MM.1S (cell line): ENCODE measurements around the gene ARFGEF2.
A peak's percentile ranks its signal among the peaks of the same experiment; 100 is the strongest.

Experiments used
- DNase-seq: peaks from one replicate; pipeline ENCODE4 v3.0.0-alpha.2; 2015
- H2AFZ ChIP-seq: fragments of 300-600 bp; sonication (generic); 2 replicates; pipeline ENCODE4 v1.6.0; 2016; ENCODE audit warnings: antibody characterized with exemption, low read length
- H3F3A ChIP-seq: fragments of 300-600 bp; sonication (generic); 2 replicates; pipeline ENCODE4 v1.6.1; 2016; ENCODE audit warnings: mild to moderate bottlenecking, antibody characterized with exemption, low read length, moderate library complexity, mixed read lengths; ENCODE audit not compliant: insufficient read depth
- H3K27ac ChIP-seq: fragments of 300-600 bp; sonication (generic); 2 replicates; pipeline ENCODE4 v1.5.1; 2016; ENCODE audit warnings: mild to moderate bottlenecking, low read length
- H3K27me3 ChIP-seq: fragments of 300-600 bp; sonication (generic); replicated peaks from 2 replicates; pipeline ENCODE4 v1.6.0; 2016; ENCODE audit warnings: low read length; ENCODE audit not compliant: insufficient read depth
- H3K36me3 ChIP-seq: fragments of 300-600 bp; sonication (generic); replicated peaks from 2 replicates; pipeline ENCODE4 v1.6.1; 2016; ENCODE audit warnings: mild to moderate bottlenecking, low read length, mixed read lengths; ENCODE audit not compliant: insufficient read depth
- H3K4me1 ChIP-seq: fragments of 300-600 bp; sonication (generic); 2 replicates; pipeline ENCODE4 v1.6.1; 2016; ENCODE audit warnings: low read length, mixed read lengths
- H3K4me2 ChIP-seq: fragments of 300-600 bp; sonication (generic); 2 replicates; pipeline ENCODE4 v1.6.0; 2016; ENCODE audit warnings: low read depth, low read length
- H3K4me3 ChIP-seq: fragments of 300-600 bp; sonication (generic); 2 replicates; pipeline ENCODE4 v1.5.1; 2016; ENCODE audit warnings: low read length, mixed read lengths
- H3K79me2 ChIP-seq: fragments of 300-600 bp; sonication (generic); 2 replicates; pipeline ENCODE4 v1.6.1; 2016; ENCODE audit warnings: mixed run types, low read length, mixed read lengths
- H3K9ac ChIP-seq: fragments of 300-600 bp; sonication (generic); 2 replicates; pipeline ENCODE4 v1.6.1; 2016; ENCODE audit warnings: low read length, mixed read lengths
- H3K9me2 ChIP-seq: fragments of 300-600 bp; sonication (generic); replicated peaks from 2 replicates; pipeline ENCODE4 v1.6.1; 2016; ENCODE audit warnings: mild to moderate bottlenecking, low read length, mixed read lengths; ENCODE audit not compliant: insufficient read depth
- H3K9me3 ChIP-seq: fragments of 300-600 bp; sonication (generic); replicated peaks from 2 replicates; pipeline ENCODE4 v1.6.1; 2016; ENCODE audit warnings: mild to moderate bottlenecking, low read length, mixed read lengths; ENCODE audit not compliant: insufficient read depth
- H4K20me1 ChIP-seq: fragments of 300-600 bp; sonication (generic); 2 replicates; pipeline ENCODE4 v1.6.1; 2016; ENCODE audit warnings: mild to moderate bottlenecking, low read length, moderate library complexity, mixed read lengths; ENCODE audit not compliant: insufficient read depth
- CTCF ChIP-seq: fragments of 300-600 bp; sonication (generic); IDR thresholded peaks from 2 replicates; pipeline ENCODE4 v1.5.1; 2016; ENCODE audit warnings: antibody characterized with exemption, low read length, mixed read lengths
- EZH2 ChIP-seq: fragments of 300-600 bp; sonication (generic); optimal IDR thresholded peaks from 2 replicates; pipeline ENCODE3; 2017; ENCODE audit warnings: low read depth, mild to moderate bottlenecking, antibody characterized with exemption, low read length, mixed read lengths
- EZH2phosphoT487 ChIP-seq: fragments of 300-600 bp; sonication (generic); IDR thresholded peaks from 2 replicates; pipeline ENCODE4 v1.6.1; 2018; ENCODE audit warnings: antibody characterized with exemption, low read length

The ARFGEF2 gene

GRCh38 chr20:49028684-49029083 is 107.2 kb downstream of the ARFGEF2 start:
- no peak overlapping the region for H3K27ac ChIP-seq
- no peak for DNase-seq

GRCh38 chr20:49029203-49029602 is 107.7 kb downstream of the ARFGEF2 start:
- no peak for DNase-seq
- H3K9me3 ChIP-seq: no peaks in the 10 kb centered on the region
- no peaks in the 10 kb centered on the region for H3F3A ChIP-seq
- TF ChIP-seq EZH2 (no peak), EZH2phosphoT487 (no peak), CTCF (no peak)
- H3K27ac ChIP-seq: no peak overlapping the region
- H3K79me2 ChIP-seq: no peaks in the 10 kb centered on the region
- H3K9me2 ChIP-seq: no peaks in the 10 kb centered on the region
- H3K27me3 ChIP-seq: no peaks in the 10 kb centered on the region
- H3K4me3 ChIP-seq: no peak overlapping the region
- peaks cover 10% of the 10 kb centered on the region; the same call in 1 of the 2 replicates for H3K36me3 ChIP-seq
- H3K9ac ChIP-seq: no peak overlapping the region
- H3K4me2 ChIP-seq: no peak overlapping the region
- H2AFZ ChIP-seq: no peak overlapping the region
- H4K20me1 ChIP-seq: no peaks in the 10 kb centered on the region
- H3K4me1 ChIP-seq: no peaks in the 10 kb centered on the region

More at GRCh38 chr20:49028684-49029083, 107.2 kb downstream of the ARFGEF2 start:
- H4K20me1 ChIP-seq: no peaks in the 10 kb centered on the region
- no peak overlapping the region for H3K9ac ChIP-seq
- no peaks in the 10 kb centered on the region for H3K27me3 ChIP-seq
- no peaks in the 10 kb centered on the region for H3K9me3 ChIP-seq
- H3K4me2 ChIP-seq: no peak overlapping the region
- no peaks in the 10 kb centered on the region for H3F3A ChIP-seq
- no peak overlapping the region for H2AFZ ChIP-seq
- H3K79me2 ChIP-seq: no peaks in the 10 kb centered on the region
- H3K4me1 ChIP-seq: no peaks in the 10 kb centered on the region
- TF ChIP-seq CTCF (peak; percentile 15), EZH2phosphoT487 (no peak), EZH2 (no peak)
- H3K9me2 ChIP-seq: no peaks in the 10 kb centered on the region
- H3K36me3 ChIP-seq: peaks cover 10% of the 10 kb centered on the region; the same call in 1 of the 2 replicates
- H3K4me3 ChIP-seq: no peak overlapping the region

GRCh38 chr20:49030954-49031619 is 109.6 kb downstream of the ARFGEF2 start:
- no peak overlapping the region for H3K4me3 ChIP-seq
- no peaks in the 10 kb centered on the region for H4K20me1 ChIP-seq
- no peaks in the 10 kb centered on the region for H3K79me2 ChIP-seq
- H3K27me3 ChIP-seq: no peaks in the 10 kb centered on the region
- H2AFZ ChIP-seq: no peak overlapping the region
- H3K9me2 ChIP-seq: no peaks in the 10 kb centered on the region
- H3K4me1 ChIP-seq: no peaks in the 10 kb centered on the region
- H3K4me2 ChIP-seq: no peak overlapping the region
- no peaks in the 10 kb centered on the region for H3K9me3 ChIP-seq
- TF ChIP-seq EZH2 (no peak), CTCF (no peak), EZH2phosphoT487 (no peak)
- no peak overlapping the region for H3K9ac ChIP-seq
- no peaks in the 10 kb centered on the region for H3F3A ChIP-seq
- H3K27ac ChIP-seq: no peak overlapping the region
- H3K36me3 ChIP-seq: peaks cover 10% of the 10 kb centered on the region; the same call in 1 of the 2 replicates
- DNase-seq: no peak
